ENCODE results near the gene SF3B4. TPM values are rescaled to one million over a fixed set of nuclear protein-coding genes. Genes with fewer than 3 reads are reported as not detected.

Gene SF3B4
- total RNA-seq, 2 experiments from 2014 or later, result 68.6 to 71.9 TPM

DNA sequence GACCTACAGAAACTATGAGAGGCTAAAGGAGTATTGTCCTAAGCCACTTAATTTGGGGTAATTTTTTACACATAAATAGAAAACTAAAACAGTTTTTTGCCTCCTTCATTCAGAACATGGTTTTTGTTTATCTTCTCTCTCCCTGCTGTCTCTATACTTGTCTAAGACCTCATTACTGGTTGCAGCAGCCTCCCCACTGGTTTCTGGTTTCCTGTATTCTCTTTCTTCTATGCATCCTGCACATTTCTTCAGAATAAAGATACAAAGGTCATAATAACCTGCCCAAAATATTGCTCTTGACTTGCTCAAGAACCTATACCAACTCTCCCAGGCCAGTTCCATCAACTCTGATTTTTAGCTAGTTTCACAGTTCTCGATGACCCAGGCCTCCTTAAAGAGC lies 48.0 kb downstream of the SF3B4 start:
- peaks cover 28% of the 10 kb centered on the region for H3K4me1 Mint-ChIP-seq
- no peaks in the 10 kb centered on the region for H3K9me3 Mint-ChIP-seq (ENCODE audit: low read depth)
- no peaks in the 10 kb centered on the region for H3K27me3 Mint-ChIP-seq
- ChIA-PET CTCF (no interaction called here), POLR2A (no interaction called here)
- H3K36me3 Mint-ChIP-seq (ENCODE audit: low read depth), result peaks cover 2% of the 10 kb centered on the region
- ATAC-seq (peak; percentile 45), DNase-seq (no peak)
- intact Hi-C loops (cut with DNase I, micrococcal nuclease), result no loop called here
- peak overlapping the region; percentile 83 for H3K27ac Mint-ChIP-seq
- H3K4me3 Mint-ChIP-seq, result peak overlapping the region; percentile 1

DNA sequence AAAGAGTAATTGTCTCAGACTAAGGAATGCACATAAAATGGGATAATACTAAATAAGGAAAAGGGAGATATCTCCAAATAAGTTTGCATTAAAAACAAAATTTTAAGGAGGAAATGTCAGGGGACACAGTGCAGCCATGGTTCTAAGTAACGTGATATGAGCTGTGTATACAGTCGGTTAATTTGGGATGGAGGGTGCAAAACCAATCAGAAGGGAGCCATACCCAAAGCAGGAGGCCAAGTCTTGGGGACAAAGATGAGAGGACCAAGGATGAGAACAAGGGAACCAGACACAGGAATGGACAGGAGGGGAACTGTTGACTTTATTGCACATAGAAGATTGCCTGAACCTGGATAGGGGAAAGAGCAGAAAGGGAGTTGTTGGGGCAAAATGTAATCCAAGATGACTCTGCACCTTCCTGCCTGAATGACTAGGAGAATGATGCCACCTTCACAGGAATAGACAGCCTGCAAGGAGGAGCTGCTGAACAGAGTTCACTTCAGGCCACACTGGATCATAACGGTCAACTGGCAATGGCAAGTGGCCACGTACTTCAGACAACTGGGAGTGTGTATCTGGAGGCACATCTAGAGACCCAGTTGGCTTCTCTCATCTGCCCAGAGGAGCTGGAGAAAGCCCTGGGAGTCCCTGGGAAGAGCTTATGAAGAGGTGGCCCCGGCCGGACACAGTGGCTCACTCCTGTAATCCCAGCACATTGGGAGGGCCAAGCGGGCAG lies 50.2 kb downstream of the SF3B4 start:
- H3K27me3 Mint-ChIP-seq, result no peaks in the 10 kb centered on the region
- intact Hi-C loops (cut with DNase I, micrococcal nuclease), result no loop called here

More for the DNA sequence above, 50.2 kb downstream of the SF3B4 start:
- H3K36me3 Mint-ChIP-seq (ENCODE audit: low read depth), result peaks cover 2% of the 10 kb centered on the region
- CTCF ChIA-PET, result interaction anchor here (1.1 kb wide), 1 partner anchor 52 kb away, joined by 3 read pairs; no protein-coding TSS in a partner anchor
- H3K27ac Mint-ChIP-seq, result peak overlapping the region; percentile 22
- DNase-seq, result no peak
- POLR2A ChIA-PET, result interaction anchor here (0.9 kb wide), 1 partner anchor 9 kb away, joined by 6 read pairs; a partner anchor contains a TSS
- H3K4me3 Mint-ChIP-seq, result no peak overlapping the region
- no peak for ATAC-seq
- no peaks in the 10 kb centered on the region for H3K9me3 Mint-ChIP-seq (ENCODE audit: low read depth)
- peaks cover 27% of the 10 kb centered on the region for H3K4me1 Mint-ChIP-seq

Other genes with a start within 250 kb of the SF3B4 start
- not detected for gene FCGR1A, start 145.1 kb downstream of the SF3B4 start, total RNA-seq
- gene BOLA1, start 28.2 kb downstream of the SF3B4 start, total RNA-seq, result 10 to 100 TPM; 24.1 to 30.0 TPM
- 1 to 10 TPM; 7.8 to 8.5 TPM for gene SV2A, start 10.0 kb downstream of the SF3B4 start, total RNA-seq
- gene MTMR11, start 9.1 kb upstream of the SF3B4 start, total RNA-seq, result 1 to 10 TPM; 1.3 TPM
- 10 to 100 TPM; 18.5 to 20.1 TPM for gene OTUD7B, start 82.9 kb upstream of the SF3B4 start, total RNA-seq
- gene VPS45, start 140.0 kb upstream of the SF3B4 start, total RNA-seq, result 10 to 100 TPM; 18.5 to 20.6 TPM
- gene PLEKHO1, start 222.1 kb upstream of the SF3B4 start, total RNA-seq, result 10 to 100 TPM; 13.2 TPM

Measured in activated CD4-positive, alpha-beta T cell treated with anti-CD3 and anti-CD28 coated beads for 36 hours (primary cell).